D341Med (cell line): ENCODE results near the gene WFDC1.

Experiments used
- DNase-seq: peaks from one replicate; pipeline ENCODE4 v3.0.0; 2012; ENCODE audit warnings: low spot score

The WFDC1 gene

GRCh38 chr16:84378099-84378498 lies 83.4 kb downstream of the WFDC1 start:
- DNase-seq: no peak

DNA sequence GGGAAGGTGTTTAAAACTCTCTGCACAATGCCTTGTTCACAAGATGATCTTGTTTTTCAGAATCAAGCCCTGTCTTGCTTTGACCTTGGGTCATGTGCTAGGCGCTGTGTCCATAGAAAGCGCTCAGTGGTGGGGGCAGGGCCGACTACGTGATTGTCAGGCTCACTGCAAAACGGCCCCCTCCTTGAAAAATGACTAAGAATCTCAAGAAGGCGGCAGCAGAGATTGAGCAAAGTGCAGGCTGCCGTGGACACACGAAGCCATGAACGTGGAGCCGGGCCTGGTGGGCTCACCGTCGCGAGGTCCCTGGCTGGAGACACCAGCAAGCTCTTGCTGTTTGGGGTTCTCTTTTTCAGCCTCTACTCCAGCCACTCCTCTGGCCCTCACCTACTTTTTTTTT lies 83.9 kb downstream of the WFDC1 start:
- no peak for DNase-seq

DNA sequence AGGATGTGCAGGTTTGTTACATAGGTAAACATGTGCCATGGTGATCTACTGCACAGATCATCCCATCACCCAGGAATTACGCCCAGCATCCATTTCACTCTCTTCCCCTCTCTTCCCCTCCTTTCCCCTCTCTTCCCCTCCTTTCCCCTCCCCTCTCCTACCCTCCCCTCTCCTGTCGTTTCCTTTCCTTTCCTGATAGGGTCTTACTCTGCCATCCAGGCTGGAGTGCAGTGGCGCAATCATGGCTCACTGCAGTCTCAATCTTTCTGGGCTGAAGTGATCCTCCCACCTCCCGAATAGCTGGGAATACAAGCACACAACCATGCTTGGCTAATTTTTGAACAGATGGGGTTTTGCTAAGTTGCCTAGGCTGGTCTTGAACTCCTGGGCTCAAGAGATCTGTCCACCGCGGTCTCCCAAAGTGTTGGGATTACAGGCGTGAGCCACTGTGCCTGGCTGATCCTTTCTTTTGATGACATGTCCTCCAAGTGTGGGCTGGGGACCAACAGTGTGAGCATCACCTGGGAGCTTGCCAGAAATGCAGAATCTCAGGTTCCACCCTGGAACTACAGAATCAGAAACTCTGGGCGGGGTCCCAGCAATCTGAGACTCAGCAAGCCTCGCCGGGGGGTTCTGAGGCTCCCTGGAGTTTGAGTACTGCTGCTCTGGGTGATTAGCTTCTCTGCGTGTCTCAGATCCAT lies 84.5 kb downstream of the WFDC1 start:
- no peak for DNase-seq
